ENCODE results near the gene SNX2. TPM values are rescaled to one million over a fixed set of nuclear protein-coding genes. Genes with fewer than 3 reads are reported as not detected.
A peak's percentile ranks its signal among the peaks of the same experiment; 100 is the strongest.

The SNX2 gene
- polyA plus RNA-seq, 1 experiment = 23.5 TPM

GRCh38 chr5:122775550-122776542 is 966 bp downstream of the SNX2 start:
- TF ChIP-seq, protein P1, sequence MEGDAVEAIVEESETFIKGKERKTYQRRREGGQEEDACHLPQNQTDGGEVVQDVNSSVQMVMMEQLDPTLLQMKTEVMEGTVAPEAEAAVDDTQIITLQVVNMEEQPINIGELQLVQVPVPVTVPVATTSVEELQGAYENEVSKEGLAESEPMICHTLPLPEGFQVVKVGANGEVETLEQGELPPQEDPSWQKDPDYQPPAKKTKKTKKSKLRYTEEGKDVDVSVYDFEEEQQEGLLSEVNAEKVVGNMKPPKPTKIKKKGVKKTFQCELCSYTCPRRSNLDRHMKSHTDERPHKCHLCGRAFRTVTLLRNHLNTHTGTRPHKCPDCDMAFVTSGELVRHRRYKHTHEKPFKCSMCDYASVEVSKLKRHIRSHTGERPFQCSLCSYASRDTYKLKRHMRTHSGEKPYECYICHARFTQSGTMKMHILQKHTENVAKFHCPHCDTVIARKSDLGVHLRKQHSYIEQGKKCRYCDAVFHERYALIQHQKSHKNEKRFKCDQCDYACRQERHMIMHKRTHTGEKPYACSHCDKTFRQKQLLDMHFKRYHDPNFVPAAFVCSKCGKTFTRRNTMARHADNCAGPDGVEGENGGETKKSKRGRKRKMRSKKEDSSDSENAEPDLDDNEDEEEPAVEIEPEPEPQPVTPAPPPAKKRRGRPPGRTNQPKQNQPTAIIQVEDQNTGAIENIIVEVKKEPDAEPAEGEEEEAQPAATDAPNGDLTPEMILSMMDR (IDR thresholded peaks at IDR 0.05; ENCODE audit: insufficient read depth, low read depth, low read length) = no peak
- ChIA-PET POLR2A (no interaction called here), CTCF (interaction anchor here (0.7 to 1.8 kb wide), 5 partner anchors 10 to 225 kb away, joined by 3 to 6 read pairs (median 4); no protein-coding TSS in a partner anchor)
- Histone ChIP-seq H3K36me3 (ENCODE audit: control insufficient read depth, insufficient read depth, low read length) (no peaks in the 10 kb centered on the region), H3K4me3 (ENCODE audit: low read depth, low read length) (peak overlapping the region; percentile 94), H3K27me3 (ENCODE audit: control insufficient read depth, insufficient read depth, low read length) (no peaks in the 10 kb centered on the region)
- no peak for DNase-seq (ENCODE audit: low read depth)

DNA sequence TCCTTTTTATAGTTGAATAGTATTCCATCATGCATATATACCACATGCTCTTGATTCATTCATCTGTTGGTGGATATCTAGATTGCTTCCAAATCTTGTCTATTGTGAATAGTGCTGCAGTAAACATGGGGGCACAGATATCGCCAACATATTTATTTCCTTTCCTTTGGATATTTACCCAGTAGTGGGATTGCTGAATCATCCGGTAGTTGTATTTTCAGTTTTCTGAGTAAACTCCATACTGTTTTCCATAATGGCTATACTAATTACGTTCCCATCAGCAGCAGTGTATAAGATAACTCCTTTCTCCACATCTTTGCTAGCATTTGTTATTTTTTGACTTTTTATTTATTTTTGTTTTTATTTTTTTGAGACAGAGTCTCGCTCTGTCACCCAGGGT is 3.3 kb downstream of the SNX2 start:
- CTCF ChIA-PET = interaction anchor here (0.7 to 1.9 kb wide), 2 partner anchors 10 to 320 kb away, joined by 3 to 8 read pairs; no protein-coding TSS in a partner anchor
- DNase-seq (ENCODE audit: low read depth) = no peak

DNA sequence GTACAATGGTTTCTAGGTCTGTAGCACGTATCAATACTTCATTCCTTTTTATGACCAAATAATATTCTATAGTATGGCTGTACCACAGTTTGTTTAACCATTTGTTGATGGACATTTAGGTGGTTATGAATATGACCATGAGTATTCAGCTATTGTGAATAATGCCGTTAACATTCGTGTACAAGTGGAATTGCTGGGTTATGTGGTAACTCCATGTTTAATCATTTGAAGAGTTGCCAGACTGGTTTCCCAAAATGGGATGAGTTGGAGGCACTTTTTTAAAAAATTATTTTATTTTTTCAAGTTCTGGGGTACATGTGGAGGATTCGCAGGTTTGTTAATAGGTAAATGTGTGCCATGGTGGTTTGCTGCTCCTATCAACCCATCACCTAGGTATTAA is 4.6 kb downstream of the SNX2 start:
- ChIA-PET CTCF (interaction anchor here (1.0 to 1.9 kb wide), 2 partner anchors 9 to 65 kb away, joined by 3 to 8 read pairs; no protein-coding TSS in a partner anchor), POLR2A (no interaction called here)
- no peaks in the 10 kb centered on the region for H3K36me3 ChIP-seq (ENCODE audit: control insufficient read depth, insufficient read depth, low read length)
- no peak overlapping the region for H3K4me3 ChIP-seq (ENCODE audit: low read depth, low read length)
- TF ChIP-seq, protein P1 (IDR thresholded peaks at IDR 0.05; ENCODE audit: insufficient read depth, low read depth, low read length) = no peak
- DNase-seq (ENCODE audit: low read depth) = no peak
- H3K27me3 ChIP-seq (ENCODE audit: control insufficient read depth, insufficient read depth, low read length) = no peaks in the 10 kb centered on the region

More for the DNA sequence above, 3.3 kb downstream of the SNX2 start:
- Histone ChIP-seq H3K27me3 (ENCODE audit: control insufficient read depth, insufficient read depth, low read length) (no peaks in the 10 kb centered on the region), H3K36me3 (ENCODE audit: control insufficient read depth, insufficient read depth, low read length) (no peaks in the 10 kb centered on the region), H3K4me3 (ENCODE audit: low read depth, low read length) (no peak overlapping the region)
- POLR2A ChIA-PET = no interaction called here
- TF ChIP-seq, protein P1 (IDR thresholded peaks at IDR 0.05; ENCODE audit: insufficient read depth, low read depth, low read length) = no peak

GRCh38 chr5:122780296-122780695 is 5.4 kb downstream of the SNX2 start:
- TF ChIP-seq, protein P1 (IDR thresholded peaks at IDR 0.05; ENCODE audit: insufficient read depth, low read depth, low read length) = no peak

DNA sequence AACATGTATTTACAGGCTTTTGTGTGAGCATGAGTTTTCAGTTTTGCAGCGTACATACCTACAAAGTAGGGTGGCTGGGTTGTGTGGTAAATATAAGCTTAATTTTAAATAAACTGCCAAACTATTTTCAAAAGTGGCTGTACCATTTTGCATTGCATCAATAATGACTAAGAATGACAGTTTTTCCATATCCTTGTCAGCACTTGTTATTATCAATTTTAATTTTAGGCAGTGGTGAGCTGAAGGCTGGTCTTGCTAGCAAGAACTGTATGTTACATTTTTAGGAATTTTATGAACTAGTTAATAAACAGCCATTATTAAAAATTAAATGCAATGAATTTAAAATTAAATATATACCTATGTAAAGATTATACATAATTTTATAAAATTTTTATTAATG is 6.6 kb downstream of the SNX2 start:
- Histone ChIP-seq H3K36me3 (ENCODE audit: control insufficient read depth, insufficient read depth, low read length) (no peaks in the 10 kb centered on the region), H3K27me3 (ENCODE audit: control insufficient read depth, insufficient read depth, low read length) (no peaks in the 10 kb centered on the region), H3K4me3 (ENCODE audit: low read depth, low read length) (no peak overlapping the region)
- POLR2A ChIA-PET = no interaction called here
- CTCF ChIA-PET = no interaction called here
- TF ChIP-seq, protein P1 (IDR thresholded peaks at IDR 0.05; ENCODE audit: insufficient read depth, low read depth, low read length) = no peak
- no peak for DNase-seq (ENCODE audit: low read depth)

More at GRCh38 chr5:122780296-122780695, 5.4 kb downstream of the SNX2 start:
- ChIA-PET POLR2A (interaction anchor here (0.5 kb wide), 1 partner anchor 43 kb away, joined by 3 read pairs; no protein-coding TSS in a partner anchor), CTCF (interaction anchor here (1.0 kb wide), 1 partner anchor 65 kb away, joined by 3 read pairs; no protein-coding TSS in a partner anchor)
- no peak for DNase-seq (ENCODE audit: low read depth)
- Histone ChIP-seq H3K4me3 (ENCODE audit: low read depth, low read length) (no peak overlapping the region), H3K36me3 (ENCODE audit: control insufficient read depth, insufficient read depth, low read length) (no peaks in the 10 kb centered on the region), H3K27me3 (ENCODE audit: control insufficient read depth, insufficient read depth, low read length) (no peaks in the 10 kb centered on the region)
